H1 (cell line): Measurements from ENCODE around the gene KCNH1. TPM values are rescaled to one million over a fixed set of nuclear protein-coding genes. Genes with fewer than 3 reads are reported as not detected.

Source experiments
- CTCF ChIA-PET: fragments of 300-600 bp; sonication (Branson Sonifier 250); formaldehyde crosslinking; loops from one replicate; lab custom pipeline; 2021; ENCODE audit not compliant: partially characterized antibody; lab: Charles Lee
- POLR2A ChIA-PET: fragments of 300-600 bp; sonication (Branson Sonifier 250); formaldehyde crosslinking; loops from one replicate; lab custom pipeline; 2021; ENCODE audit warnings: inconsistent platforms; ENCODE audit not compliant: partially characterized antibody; lab: Charles Lee
- DNase-seq, 2 experiments: peaks; one replicate each; pipeline versions ENCODE4 v3.0.0 to v3.0.0-alpha.2; 2010 to 2022; ENCODE audit warnings: low spot score in 2 of 2, low read depth in 1 of 2, mixed read lengths in 1 of 2
- FAIRE-seq: peaks from 2 replicates; lab custom pipeline; 2011; peaks lifted over from hg19 to GRCh38; lab: Jason Lieb, UNC
- H2AFZ ChIP-seq: 2 replicates; pipeline ENCODE4 v1.8.1; 2012; ENCODE audit warnings: low read length, inconsistent platforms
- H2AK5ac ChIP-seq: 2 replicates; pipeline ENCODE4 v1.6.1; 2013; ENCODE audit warnings: low read depth, low read length
- H2BK120ac ChIP-seq: replicated peaks from 2 replicates; pipeline ENCODE3; 2013; ENCODE audit warnings: low read depth, low read length, inconsistent platforms
- H2BK12ac ChIP-seq: 2 replicates; pipeline ENCODE4 v1.6.1; 2013; ENCODE audit warnings: low read depth, low read length
- H2BK15ac ChIP-seq: 2 replicates; pipeline ENCODE4 v1.6.1; 2013; ENCODE audit warnings: low read length
- H2BK20ac ChIP-seq: 2 replicates; pipeline ENCODE4 v1.6.1; 2013; ENCODE audit warnings: low read length
- H2BK5ac ChIP-seq: 2 replicates; pipeline ENCODE4 v1.6.1; 2013; ENCODE audit warnings: low read depth, low read length
- H3K14ac ChIP-seq: 2 replicates; pipeline ENCODE4 v1.6.1; 2013; ENCODE audit warnings: inconsistent platforms; ENCODE audit not compliant: insufficient read length
- H3K18ac ChIP-seq: 2 replicates; pipeline ENCODE4 v1.6.1; 2013; ENCODE audit warnings: low read length; ENCODE audit errors: extremely low read depth
- H3K23ac ChIP-seq: 2 replicates; pipeline ENCODE4 v1.6.1; 2013; ENCODE audit warnings: inconsistent platforms; ENCODE audit not compliant: insufficient read length
- H3K23me2 ChIP-seq: 2 replicates; pipeline ENCODE4 v1.6.1; 2013; ENCODE audit warnings: low read depth, low read length
- H3K27ac ChIP-seq: 2 replicates; pipeline ENCODE4 v1.6.1; 2011; ENCODE audit warnings: low read depth, low read length, inconsistent platforms
- H3K27me3 ChIP-seq, 4 experiments: replicated peaks in 1 of 4; 1 replicate in 1 of 4; 2 replicates in 3 of 4; pipeline versions ENCODE4 v1.6.1 to v1.8.1; 2011 to 2013; ENCODE audit warnings: low read length in 3 of 4, mild to moderate bottlenecking in 3 of 4, inconsistent platforms in 2 of 4, mixed read lengths in 2 of 4, moderate library complexity in 1 of 4; ENCODE audit not compliant: control insufficient read depth in 3 of 4, insufficient read depth in 3 of 4; ENCODE audit errors: extremely low read depth in 1 of 4
- H3K36me3 ChIP-seq, 4 experiments: 2 replicates each; pipeline versions ENCODE4 v1.6.1 to v1.8.1; 2011 to 2013; ENCODE audit warnings: mild to moderate bottlenecking in 4 of 4, low read length in 3 of 4, moderate library complexity in 2 of 4, control low read depth in 1 of 4, inconsistent platforms in 1 of 4; ENCODE audit not compliant: insufficient read depth in 4 of 4, control insufficient read depth in 2 of 4
- H3K4ac ChIP-seq: replicated peaks from 2 replicates; pipeline ENCODE3; 2013; ENCODE audit warnings: low read length, low read depth, mixed read lengths, inconsistent platforms; ENCODE audit not compliant: insufficient read length
- H3K4me1 ChIP-seq, 4 experiments: replicated peaks in 1 of 4; 1 replicate in 1 of 4; 2 replicates in 3 of 4; pipeline versions ENCODE4 v1.6.1 to v1.8.1; 2011 to 2013; ENCODE audit warnings: low read length in 3 of 4, inconsistent platforms in 2 of 4, mixed read lengths in 1 of 4; ENCODE audit not compliant: insufficient read depth in 4 of 4, control insufficient read depth in 3 of 4
- H3K4me2 ChIP-seq, 2 experiments: 2 replicates each; pipeline versions ENCODE4 v1.6.1 to v1.8.1; 2011 to 2013; ENCODE audit warnings: low read depth in 2 of 2, low read length in 2 of 2, control low read depth in 1 of 2, inconsistent platforms in 1 of 2, mild to moderate bottlenecking in 1 of 2; ENCODE audit not compliant: insufficient read depth in 1 of 2
- H3K4me3 ChIP-seq, 4 experiments: fragments of 200-600, 300-600 bp in 1 of 4; sonication (generic), shearing (Covaris generic), sonication (Bioruptor Twin) in 1 of 4; 2 replicates each; pipeline versions ENCODE4 v1.5.1 to v1.8.1; 2011 to 2016; ENCODE audit warnings: low read length in 4 of 4, low read depth in 3 of 4, control low read depth in 2 of 4, inconsistent platforms in 2 of 4, mild to moderate bottlenecking in 2 of 4, mixed read lengths in 1 of 4, moderate library complexity in 1 of 4; ENCODE audit not compliant: insufficient read depth in 2 of 4; ENCODE audit errors: extremely low read depth in 1 of 4
- H3K56ac ChIP-seq: replicated peaks from 2 replicates; pipeline ENCODE3; 2013; ENCODE audit warnings: low read depth, mild to moderate bottlenecking, mixed read lengths, low read length, inconsistent platforms; ENCODE audit not compliant: insufficient read length
- H3K79me1 ChIP-seq: 2 replicates; pipeline ENCODE4 v1.6.1; 2013; ENCODE audit warnings: low read depth, low read length, control low read depth
- H3K79me2 ChIP-seq, 2 experiments: 2 replicates each; pipeline versions ENCODE4 v1.6.1 to v1.8.1; 2012 to 2013; ENCODE audit warnings: low read length in 2 of 2, mild to moderate bottlenecking in 2 of 2, inconsistent platforms in 1 of 2; ENCODE audit not compliant: insufficient read depth in 2 of 2, control insufficient read depth in 1 of 2
- H3K9ac ChIP-seq, 4 experiments: replicated peaks in 1 of 4; 1 replicate in 1 of 4; 2 replicates in 3 of 4; pipeline versions ENCODE4 v1.6.1 to v1.8.1; 2011 to 2013; ENCODE audit warnings: low read depth in 3 of 4, low read length in 3 of 4, control low read depth in 2 of 4, mild to moderate bottlenecking in 2 of 4, moderate library complexity in 2 of 4, inconsistent platforms in 1 of 4; ENCODE audit errors: extremely low read depth in 1 of 4
- H3K9me3 ChIP-seq, 2 experiments: 2 replicates each; pipeline versions ENCODE4 v1.6.1 to v1.8.1; 2012 to 2013; ENCODE audit warnings: mild to moderate bottlenecking in 2 of 2, moderate library complexity in 2 of 2, control low read depth in 1 of 2, inconsistent platforms in 1 of 2, low read depth in 1 of 2, low read length in 1 of 2, mixed read lengths in 1 of 2; ENCODE audit not compliant: insufficient read depth in 2 of 2
- H4K20me1 ChIP-seq, 2 experiments: replicated peaks in 1 of 2; 2 replicates each; pipeline versions ENCODE3 to v1.8.1; 2011 to 2013; ENCODE audit warnings: inconsistent platforms in 2 of 2, low read length in 2 of 2, mild to moderate bottlenecking in 1 of 2; ENCODE audit not compliant: insufficient read depth in 2 of 2, control insufficient read depth in 1 of 2
- H4K5ac ChIP-seq: 2 replicates; pipeline ENCODE4 v1.6.1; 2013; ENCODE audit warnings: low read length, low read depth, mixed read lengths, inconsistent platforms; ENCODE audit not compliant: insufficient read length
- H4K8ac ChIP-seq: 2 replicates; pipeline ENCODE4 v1.8.0; 2013; ENCODE audit warnings: mild to moderate bottlenecking, moderate library complexity, low read length, inconsistent platforms; ENCODE audit not compliant: insufficient read depth; ENCODE audit errors: extremely low read depth
- H4K91ac ChIP-seq: replicated peaks from 2 replicates; pipeline ENCODE3; 2013; ENCODE audit warnings: low read length, mixed read lengths, inconsistent platforms; ENCODE audit not compliant: insufficient read length
- EGR1 ChIP-seq: IDR thresholded peaks from 2 replicates; pipeline ENCODE4 v1.6.1; 2011; ENCODE audit warnings: low read depth, low read length, borderline replicate concordance
- EP300 ChIP-seq, 2 experiments: IDR thresholded peaks; 1 replicate in 1 of 2; 2 replicates in 1 of 2; pipeline ENCODE4 v1.6.1; 2011 to 2012; ENCODE audit warnings: low read depth in 2 of 2, low read length in 2 of 2, mild to moderate bottlenecking in 2 of 2, borderline replicate concordance in 1 of 2, inconsistent platforms in 1 of 2, moderate library complexity in 1 of 2
- HDAC6 ChIP-seq: IDR thresholded peaks from one replicate; pipeline ENCODE4 v1.7.1; 2012; ENCODE audit warnings: low read depth, mild to moderate bottlenecking, inconsistent platforms, low read length, moderate library complexity
- JUN ChIP-seq: IDR thresholded peaks from 2 replicates; pipeline ENCODE4 v1.6.1; 2011; ENCODE audit warnings: low read depth, mild to moderate bottlenecking, improper control_type of control experiment, low read length
- KDM4A ChIP-seq: IDR thresholded peaks from one replicate; pipeline ENCODE4 v1.7.1; 2012; ENCODE audit warnings: low read depth, mild to moderate bottlenecking, moderate library complexity, low read length, inconsistent platforms; ENCODE audit not compliant: severe bottlenecking
- MAFK ChIP-seq: IDR thresholded peaks from 2 replicates; pipeline ENCODE4 v1.6.1; 2012; ENCODE audit warnings: low read depth, mild to moderate bottlenecking, improper control_type of control experiment, low read length
- SP2 ChIP-seq: IDR thresholded peaks from 2 replicates; pipeline ENCODE4 v1.6.1; 2012; ENCODE audit warnings: mild to moderate bottlenecking, low read length, inconsistent platforms
- TAF1 ChIP-seq: IDR thresholded peaks from 2 replicates; pipeline ENCODE4 v1.6.1; 2011; ENCODE audit warnings: mild to moderate bottlenecking, low read depth, low read length
- TEAD4 ChIP-seq: IDR thresholded peaks from 2 replicates; pipeline ENCODE4 v1.6.1; 2012; ENCODE audit warnings: low read depth, low read length, inconsistent platforms, mixed read lengths
- YY1 ChIP-seq: IDR thresholded peaks from 2 replicates; pipeline ENCODE4 v1.6.1; 2011; ENCODE audit warnings: low read depth, mild to moderate bottlenecking, low read length
- WGBS, 2 experiments: shearing (Covaris generic) in 1 of 2; methylation state at CpG; one replicate each; pipeline versions ENCODE4 v1.1.6 to v1.1.7; 2013 to 2015; ENCODE audit warnings: low lambda C conversion rate in 2 of 2, mixed read lengths in 2 of 2, inconsistent platforms in 1 of 2, low coverage in 1 of 2, missing lambda C conversion rate in 1 of 2; ENCODE audit not compliant: insufficient replicate concordance in 2 of 2, insufficient coverage in 1 of 2, insufficient read length in 1 of 2; ENCODE audit errors: extremely low coverage in 1 of 2, missing lambda C conversion rate in 1 of 2; 5-methylcytosine and 5-hydroxymethylcytosine counted together
- polyA plus RNA-seq, 7 experiments: library from polyadenylated mRNA; depleted of rRNA in 3 of 7; stranded (reverse) in 5 of 7; unstranded in 2 of 7; fragments of >200 nt in 5 of 7; fragments of 200-250 nt in 2 of 7; gene quantifications; 1 replicate in 5 of 7; 2 replicates in 1 of 7; 4 replicates in 1 of 7; pipeline versions ENCODE4 v1.2.1 to v1.2.3, GENCODE V29; 2011 to 2013; ENCODE audit warnings: missing spikeins in 2 of 7, mixed read lengths in 2 of 7
- total RNA-seq: library from RNA; stranded (reverse); fragmentation: NEBNext Ultra II Directional; extraction: Animal tissue kit (Norgen Biotek cat#: 25700); gene quantifications from 2 replicates; pipeline ENCODE4 v1.2.1, GENCODE V29; 2021
- TF ChIP-seq, protein P1 (sequence below): IDR thresholded peaks from 2 replicates; pipeline ENCODE4 v1.6.1; 2012; ENCODE audit warnings: low read length, inconsistent platforms

Gene KCNH1
- total and polyA plus RNA-seq, 2 of the 8 experiments (the other 6 are each of a cell fraction or from before 2014, with no cell fraction given) = 0.27 to 0.34 TPM

DNA sequence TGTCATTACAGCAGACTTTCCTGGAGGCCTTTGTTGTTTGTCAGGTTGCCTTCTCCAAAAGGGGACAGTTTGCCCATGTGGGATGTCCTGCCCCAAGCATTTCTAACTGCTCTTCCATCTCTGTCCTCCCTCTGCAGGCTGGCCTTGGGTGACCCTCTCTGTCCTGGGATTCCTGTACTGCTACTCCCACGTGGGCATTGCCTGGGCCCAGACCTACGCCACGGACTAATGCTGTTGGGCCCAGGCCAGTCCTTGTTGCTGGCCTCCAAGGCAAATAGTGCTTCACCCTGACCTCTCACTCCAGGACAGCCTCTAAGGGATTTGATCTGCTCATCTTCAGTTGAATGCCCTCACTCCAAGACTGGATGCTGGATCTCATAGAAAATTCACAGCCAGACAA is 459.8 kb downstream of the KCNH1 start:
- DNase-seq = no peak
- no peak for TF ChIP-seq YY1
- TF ChIP-seq MAFK = no peak
- TF ChIP-seq, protein P1, sequence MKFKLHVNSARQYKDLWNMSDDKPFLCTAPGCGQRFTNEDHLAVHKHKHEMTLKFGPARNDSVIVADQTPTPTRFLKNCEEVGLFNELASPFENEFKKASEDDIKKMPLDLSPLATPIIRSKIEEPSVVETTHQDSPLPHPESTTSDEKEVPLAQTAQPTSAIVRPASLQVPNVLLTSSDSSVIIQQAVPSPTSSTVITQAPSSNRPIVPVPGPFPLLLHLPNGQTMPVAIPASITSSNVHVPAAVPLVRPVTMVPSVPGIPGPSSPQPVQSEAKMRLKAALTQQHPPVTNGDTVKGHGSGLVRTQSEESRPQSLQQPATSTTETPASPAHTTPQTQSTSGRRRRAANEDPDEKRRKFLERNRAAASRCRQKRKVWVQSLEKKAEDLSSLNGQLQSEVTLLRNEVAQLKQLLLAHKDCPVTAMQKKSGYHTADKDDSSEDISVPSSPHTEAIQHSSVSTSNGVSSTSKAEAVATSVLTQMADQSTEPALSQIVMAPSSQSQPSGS = no peak
- no peak for TF ChIP-seq EP300 (IDR thresholded peaks at IDR 0.05; ENCODE audit: borderline replicate concordance in 1 of 2, low read depth in 2 of 2, low read length in 2 of 2)
- TF ChIP-seq HDAC6 = no peak
- no peak for TF ChIP-seq EGR1
- TF ChIP-seq TEAD4 = no peak
- TF ChIP-seq KDM4A = no peak
- TF ChIP-seq TAF1 = no peak
- TF ChIP-seq SP2 = no peak
- TF ChIP-seq JUN = no peak
- TF ChIP-seq, all 59 proteins: peak for 0
- Histone ChIP-seq H3K4me2 (no peak overlapping the region), H2BK5ac (no peak overlapping the region), H2BK15ac (no peak overlapping the region), H3K27me3 (no peaks in the 10 kb centered on the region), H4K5ac (no peak overlapping the region), H3K9me3 (no peaks in the 10 kb centered on the region), H3K27ac (no peak overlapping the region), H3K56ac (no peak overlapping the region), H3K14ac (no peak overlapping the region), H3K23me2 (no peaks in the 10 kb centered on the region), H3K18ac (no peak overlapping the region), H2BK12ac (no peak overlapping the region), H3K23ac (no peak overlapping the region), H3K4me1 (no peaks in the 10 kb centered on the region), H2BK120ac (no peak overlapping the region), H4K8ac (no peak overlapping the region), H2AK5ac (no peak overlapping the region), H3K4ac (no peak overlapping the region), H3K79me1 (no peaks in the 10 kb centered on the region), H3K9ac (no peak overlapping the region), H3K4me3 (no peak overlapping the region), H2AFZ (no peak overlapping the region), H3K36me3 (no peaks in the 10 kb centered on the region), H2BK20ac (no peak overlapping the region), H4K20me1 (no peaks in the 10 kb centered on the region), H3K79me2 (no peaks in the 10 kb centered on the region), H4K91ac (no peak overlapping the region)
- WGBS, 2 experiments = 94% methylated on average over 3 of the region's 3 CpGs; no CpG with 5 or more reads in 1 of the 2 experiments
- ChIA-PET CTCF (interaction anchor here (0.6 to 0.7 kb wide), 2 partner anchors 48 to 175 kb away, joined by 3 to 4 read pairs; no protein-coding TSS in a partner anchor), POLR2A (no interaction called here)
- no peak for FAIRE-seq
